ENCODE data around the gene COL25A1. TPM values are rescaled to one million over a fixed set of nuclear protein-coding genes. Genes with fewer than 3 reads are reported as not detected.
A peak's percentile ranks its signal among the peaks of the same experiment; 100 is the strongest.

The COL25A1 gene
- 10 to 100 TPM; 13.6 to 18.1 (median 14.4) TPM for polyA plus RNA-seq (ENCODE audit: insufficient read length in 3 of 3)
- long read RNA-seq, donor 1 = 0 reads
- long read RNA-seq, donor 2 = 0 reads
- long read RNA-seq, donor 3 = 0 reads
- long read RNA-seq, donor 4 = 0 reads
- long read RNA-seq, donor 5 = 0 reads
- long read RNA-seq, donor 6 = 0 reads
- long read RNA-seq, donor 7 = 0 reads
- long read RNA-seq, donor 8 = 0 reads
- long read RNA-seq, donor 9 = 0 reads
- long read RNA-seq, donor 10 = 0 reads
- long read RNA-seq, donor 11 = 0 reads
- long read RNA-seq, donor 12, partial matches to known transcripts = 5 of 5 reads
- long read RNA-seq, donor 12, other reads (novel, unspliced or antisense) = 0 of 5 reads
- long read RNA-seq, donor 13 = 0 reads
- long read RNA-seq, donor 14 = 0 reads
- long read RNA-seq, donor 15 = 0 reads
- long read RNA-seq, donor 16 = 0 reads

DNA sequence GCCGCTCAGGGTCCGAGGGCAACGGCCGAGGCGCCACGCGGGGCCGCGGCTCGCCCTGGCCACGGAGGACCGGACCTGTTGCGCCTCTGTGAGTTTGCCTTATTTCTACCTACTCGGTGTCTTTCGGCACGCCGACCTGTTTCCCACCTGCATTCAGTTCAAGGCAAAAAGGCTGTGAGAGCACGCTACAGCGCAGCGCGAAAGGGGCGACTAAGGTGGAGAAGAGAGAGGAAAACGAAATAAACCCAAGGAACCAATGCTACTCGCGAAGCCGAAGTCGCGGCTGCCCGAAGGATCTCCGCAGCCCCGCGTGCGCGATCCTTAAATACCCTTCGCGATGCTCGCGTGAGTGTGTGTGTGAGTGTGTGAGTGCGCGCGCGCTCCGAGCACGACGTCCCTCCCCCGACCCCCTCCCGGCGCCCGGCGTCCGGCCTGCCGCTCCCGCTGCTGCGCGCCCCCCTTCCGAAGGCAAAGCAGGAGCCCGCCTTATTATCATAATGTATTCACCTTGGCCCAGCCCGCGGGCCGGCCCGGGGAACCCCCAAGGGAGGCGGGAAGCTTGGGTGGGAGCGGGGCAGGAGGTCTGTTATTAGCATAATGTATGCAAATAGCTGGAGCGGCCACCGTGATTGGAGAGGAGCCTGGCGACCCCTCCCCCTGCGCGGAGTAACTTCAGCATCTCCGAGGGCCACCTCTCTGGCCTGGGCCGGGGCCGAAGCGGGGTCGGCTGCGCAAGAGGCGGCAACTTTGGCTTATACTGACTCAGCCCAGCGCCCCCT lies at the start of gene COL25A1:
TSS of gene COL25A1 (minus strand) at position 298 of the 779 bp plus-strand sequence.
- peak; percentile 91 for DNase-seq

DNA sequence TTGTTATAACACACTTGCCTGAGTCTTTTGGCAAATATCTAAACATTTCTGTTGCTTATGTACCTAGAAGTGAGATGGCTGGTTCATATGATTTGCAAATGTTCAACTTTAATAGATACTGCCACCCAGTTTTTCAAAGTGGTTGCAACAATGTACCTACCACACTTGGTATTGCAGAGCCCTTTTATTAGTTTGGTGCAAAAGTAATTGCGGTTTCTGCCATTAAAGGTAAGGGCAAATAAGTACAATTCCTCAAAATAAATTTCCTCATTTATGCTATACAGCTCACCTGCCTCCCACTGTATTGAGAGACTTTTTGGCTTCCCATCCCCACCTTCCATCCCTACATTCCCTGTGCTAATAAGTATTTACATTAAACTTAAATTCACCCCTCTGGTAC lies 47.7 kb upstream of the COL25A1 start:
- no peak for DNase-seq

DNA sequence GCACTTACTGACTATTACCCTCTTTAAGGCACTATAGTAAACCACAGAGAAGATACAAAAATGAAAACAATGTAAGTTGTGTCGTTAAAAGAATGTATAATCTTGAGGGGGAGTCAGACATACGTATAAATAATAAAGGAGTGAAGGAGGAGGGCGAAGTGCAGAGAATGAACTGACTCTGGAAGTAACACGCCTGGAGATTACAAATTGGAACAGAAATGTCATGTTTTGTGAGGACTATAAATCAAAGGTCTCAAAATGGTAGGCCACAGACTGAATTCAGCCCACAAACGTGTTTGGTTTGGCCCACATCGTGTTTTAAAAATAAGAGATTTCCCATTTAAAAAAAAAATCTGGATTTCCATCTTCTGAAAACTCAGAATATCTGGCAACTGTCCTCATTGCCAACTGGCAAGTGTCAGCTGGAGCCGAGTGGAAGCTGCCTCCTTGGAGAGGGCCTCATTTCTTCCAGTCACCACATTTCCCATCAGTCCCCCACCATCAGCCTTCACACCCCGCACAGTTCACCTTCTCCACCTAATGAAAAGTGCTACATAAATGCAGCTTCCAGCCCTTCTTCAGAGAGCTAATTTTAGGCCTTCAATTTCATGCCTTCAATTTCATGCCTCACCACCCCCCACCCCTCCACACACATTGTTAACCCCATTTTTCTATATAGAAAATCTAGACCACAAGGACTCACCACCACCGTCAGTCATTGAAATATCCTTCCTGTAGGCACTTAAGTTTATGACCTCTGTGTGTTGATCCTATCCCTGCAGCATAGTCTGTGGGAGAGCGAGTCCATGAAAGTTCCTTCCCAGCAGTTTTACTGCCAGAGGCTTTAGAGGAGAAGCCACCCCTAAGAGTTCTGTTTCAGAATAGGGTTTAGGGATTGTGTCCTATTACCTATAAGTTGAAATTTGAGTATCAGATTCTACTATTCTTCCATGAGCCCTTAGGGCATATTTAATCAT lies 32.0 kb upstream of the COL25A1 start:
- DNase-seq = peak; percentile 21

DNA sequence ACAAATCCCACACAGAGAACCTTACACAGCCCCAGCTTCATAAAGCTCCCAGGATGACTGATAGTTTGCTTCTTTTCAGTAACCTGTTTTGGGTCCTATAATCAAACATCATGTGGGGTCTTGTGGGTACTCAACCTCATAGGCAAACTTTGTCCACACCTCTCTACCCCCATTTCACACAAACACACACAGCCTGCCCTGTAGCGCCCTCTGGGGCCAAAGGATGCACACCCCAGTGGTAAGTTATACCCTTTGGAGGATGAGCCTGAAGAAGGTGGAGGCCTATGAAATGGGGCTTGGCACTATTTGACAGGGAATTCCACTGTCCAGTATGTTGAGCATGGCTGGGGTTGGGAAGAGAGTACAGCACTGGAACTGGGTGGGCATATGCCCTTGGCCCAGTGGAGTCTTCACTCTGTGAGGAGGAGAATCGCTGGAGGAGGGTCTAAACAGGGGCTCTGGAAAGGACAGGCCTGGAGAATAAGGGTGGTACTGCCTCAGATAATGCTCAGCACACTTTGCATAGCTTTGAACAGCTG lies 30.5 kb upstream of the COL25A1 start:
- DNase-seq = no peak

DNA sequence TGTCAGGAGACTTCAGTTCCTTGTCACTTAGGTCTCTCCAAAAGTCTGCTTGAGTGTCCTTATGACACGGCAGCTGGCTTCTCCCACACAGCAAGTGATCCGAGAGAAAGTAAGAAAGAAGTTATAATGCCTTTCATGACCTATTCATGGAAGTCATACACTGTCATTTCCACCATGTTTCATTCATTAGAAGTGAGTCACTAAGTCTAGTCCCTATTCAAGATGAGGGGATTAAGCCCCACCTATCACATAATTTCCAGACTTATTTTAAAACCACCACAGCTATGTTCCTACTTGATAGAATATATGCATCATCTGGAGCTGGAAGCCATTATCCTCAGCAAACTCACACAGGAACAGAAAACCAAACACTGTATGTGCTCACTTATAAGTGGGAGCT lies 25.2 kb upstream of the COL25A1 start:
- DNase-seq = no peak

DNA sequence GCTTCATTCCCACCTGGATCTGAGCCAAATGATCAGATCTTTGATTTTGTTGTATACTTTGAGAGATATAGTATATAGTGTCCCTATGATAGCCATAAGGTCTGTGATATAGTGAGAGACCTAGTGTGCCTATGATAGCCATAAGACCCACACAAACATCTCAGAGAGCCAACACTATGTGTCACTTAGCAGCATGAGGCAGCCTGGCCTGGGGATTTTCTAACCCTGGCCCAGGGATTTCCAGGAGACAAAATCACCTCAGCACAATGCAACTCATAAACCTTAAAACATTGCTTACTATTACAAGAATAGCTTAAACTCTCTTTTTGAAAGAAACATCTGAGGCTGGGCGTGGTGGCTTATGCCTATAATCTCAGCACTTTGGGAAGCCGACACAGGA lies 23.2 kb upstream of the COL25A1 start:
- no peak for DNase-seq

DNA sequence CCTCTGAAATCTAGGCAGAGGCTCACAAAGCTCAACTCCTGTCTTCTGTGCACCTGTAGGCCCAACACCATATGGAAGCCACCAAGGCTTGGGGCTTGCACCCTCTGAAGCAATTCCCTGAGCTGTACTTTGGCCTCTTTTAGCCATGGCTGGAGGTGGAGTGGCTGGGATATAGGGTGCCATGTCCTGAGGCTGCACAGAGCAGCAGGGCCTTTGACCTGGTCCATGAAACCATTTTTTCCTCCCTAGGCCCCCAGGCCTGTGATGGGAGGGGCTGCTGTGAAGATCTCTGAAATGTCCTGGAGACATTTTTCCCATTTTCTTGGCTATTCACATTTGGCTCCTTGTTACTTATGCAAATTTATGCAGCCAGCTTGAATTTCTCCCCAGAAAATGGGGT lies 20.9 kb upstream of the COL25A1 start:
- no peak for DNase-seq

DNA sequence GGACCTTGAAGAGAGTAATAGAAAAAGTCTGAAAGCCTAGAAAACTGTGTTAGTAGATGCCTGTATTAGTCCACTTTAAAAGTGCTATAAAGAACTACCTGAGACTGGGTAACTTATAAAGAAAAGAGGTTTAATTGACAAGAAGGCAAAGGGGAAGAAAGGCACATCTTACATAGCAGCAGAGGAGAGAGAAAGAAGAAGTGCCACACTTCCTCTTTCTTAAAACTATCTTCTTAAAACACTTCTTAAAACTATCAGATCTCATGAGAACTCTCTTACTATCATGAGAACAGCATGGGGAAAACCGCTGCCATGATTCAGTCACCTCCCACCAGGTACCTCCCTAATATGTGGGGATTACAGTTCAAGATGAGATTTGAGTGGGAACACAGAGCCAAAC lies 18.8 kb upstream of the COL25A1 start:
- no peak for DNase-seq

DNA sequence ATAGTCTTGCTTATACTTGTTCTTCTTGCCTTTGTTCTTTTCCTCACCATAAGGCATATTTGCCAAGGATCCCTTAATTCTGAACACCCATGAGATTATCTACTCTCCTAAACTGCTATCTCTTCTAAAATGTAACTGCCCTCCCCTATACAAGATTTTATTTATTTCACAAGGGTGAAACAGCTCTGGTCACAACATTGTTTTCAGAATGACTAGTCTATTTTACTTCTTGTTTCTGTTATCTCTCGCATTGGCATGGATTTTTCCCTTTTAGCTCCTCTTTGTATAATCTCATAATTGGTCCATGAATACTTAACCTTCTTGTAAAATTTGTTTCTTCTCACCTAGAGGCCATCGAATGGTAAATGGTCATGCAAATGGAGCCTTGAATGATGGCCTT lies 17.2 kb upstream of the COL25A1 start:
- DNase-seq = no peak

DNA sequence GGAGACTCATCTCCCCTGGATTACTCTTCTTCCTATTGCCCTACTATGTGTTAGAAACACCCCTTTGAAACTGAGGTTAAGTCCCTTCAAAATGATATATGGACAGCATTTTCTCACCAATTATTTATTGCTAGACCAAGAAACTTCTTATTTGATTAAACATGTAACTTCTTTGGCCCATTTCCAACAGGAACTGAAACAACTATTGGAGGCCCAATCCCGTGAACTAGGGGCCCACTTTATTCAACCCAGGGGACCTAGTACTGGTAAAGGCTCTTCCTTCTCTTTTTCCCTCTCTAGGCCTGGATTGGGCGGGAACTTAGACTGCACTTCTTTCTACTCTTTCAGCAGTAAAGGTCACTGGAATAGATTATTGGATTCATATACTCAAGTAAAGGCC lies 16.7 kb upstream of the COL25A1 start:
- no peak for DNase-seq

DNA sequence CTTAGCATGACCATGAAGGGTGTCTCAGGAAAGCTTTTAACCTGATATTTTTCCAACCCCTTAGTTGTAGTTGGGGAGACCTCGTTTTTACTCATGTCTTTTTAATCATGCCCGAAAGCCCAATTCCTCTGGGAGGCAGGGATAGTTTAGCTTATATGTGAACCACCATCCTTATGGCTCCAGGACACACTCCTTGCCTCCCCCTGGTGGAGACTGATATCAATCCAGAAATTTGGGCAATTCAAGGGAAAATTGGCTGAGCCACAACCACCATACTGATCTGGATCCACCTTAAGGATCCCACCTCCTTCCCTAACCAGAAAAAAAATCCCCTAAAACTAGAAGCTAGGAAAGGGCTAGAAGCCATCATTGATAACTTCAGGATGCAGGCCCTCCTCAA lies 13.4 kb upstream of the COL25A1 start:
- no peak for DNase-seq

DNA sequence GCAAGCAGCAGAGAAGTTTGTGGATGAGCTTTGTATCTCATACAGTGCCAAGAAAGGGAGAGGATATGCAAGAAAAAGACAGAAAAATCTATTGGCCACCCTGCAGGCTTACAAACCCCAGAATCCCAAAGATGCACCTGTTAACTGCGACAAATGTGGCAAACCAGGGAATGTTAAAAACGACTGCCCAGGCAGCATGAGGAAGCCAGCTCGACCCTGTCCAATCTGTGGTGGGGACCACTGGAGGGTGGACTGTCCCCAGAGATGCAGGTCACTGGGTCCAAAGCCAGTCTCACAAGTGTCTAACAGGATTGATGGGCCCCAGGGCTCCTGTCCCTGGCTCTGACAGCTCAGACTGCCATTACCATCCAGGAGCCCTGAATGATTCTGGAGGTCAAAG lies 12.9 kb upstream of the COL25A1 start:
- DNase-seq = no peak

DNA sequence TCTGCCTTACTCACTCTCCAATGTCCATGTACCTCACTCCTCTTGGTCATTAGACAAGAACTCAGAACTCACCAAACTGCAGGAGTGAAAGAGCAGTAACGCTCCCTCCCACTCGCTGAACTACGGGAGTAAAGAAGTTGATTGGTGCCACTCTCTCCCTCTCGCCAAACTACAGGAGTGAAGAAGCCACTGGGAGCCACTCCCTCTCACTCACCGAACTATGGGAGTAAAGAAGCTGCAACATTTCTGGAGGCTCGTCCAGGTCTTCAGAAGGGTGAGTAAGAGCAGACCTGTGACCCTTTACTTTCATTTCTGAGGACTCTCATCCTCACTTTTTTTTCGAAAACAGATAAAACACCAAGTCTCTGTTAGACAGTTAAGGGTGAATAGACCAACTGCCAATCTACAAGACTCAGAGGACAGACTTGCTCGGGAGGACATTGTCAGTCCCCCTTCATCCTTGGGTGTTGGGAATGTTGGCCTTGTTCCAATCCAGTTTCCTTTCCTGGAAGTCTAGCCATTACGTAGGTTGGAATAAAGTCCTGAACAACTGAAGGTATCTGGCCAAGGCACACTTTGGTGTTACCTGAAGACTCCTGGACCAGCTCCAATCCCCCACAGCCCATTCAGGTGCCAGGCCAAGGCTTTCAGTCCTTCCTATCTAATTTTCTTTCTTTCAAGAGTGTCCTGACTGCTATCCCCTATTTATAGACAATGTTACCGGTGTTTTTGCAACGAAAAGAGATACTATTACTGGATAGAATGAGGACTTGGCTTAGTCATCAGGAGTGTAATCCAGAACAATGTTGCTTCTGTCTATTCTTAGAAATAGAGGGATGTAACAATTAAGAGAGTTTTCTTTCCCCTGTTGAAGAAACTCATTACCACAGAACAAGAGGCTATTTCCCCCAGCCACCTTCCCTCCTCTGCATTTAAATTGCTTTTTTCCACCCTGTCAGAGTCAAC lies 11.0 kb upstream of the COL25A1 start:
- no peak for DNase-seq

DNA sequence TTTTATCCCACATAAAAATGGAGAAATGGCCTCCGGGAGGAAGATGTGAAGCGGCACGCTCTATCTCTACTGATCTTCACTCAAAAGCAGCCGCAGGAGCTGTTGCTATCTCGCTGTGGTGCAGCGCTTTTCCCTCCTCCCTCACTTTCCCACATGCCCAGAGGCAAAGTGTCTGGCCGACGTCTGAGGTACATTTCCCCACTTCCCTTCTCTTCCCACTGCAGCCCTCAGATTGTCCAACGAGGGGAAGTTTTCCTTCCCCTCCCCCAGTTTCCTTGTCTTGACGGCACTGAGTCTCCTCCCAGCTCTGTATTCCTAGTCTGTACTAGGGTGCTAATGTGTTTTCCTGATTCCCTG lies 660 bp upstream of the COL25A1 start:
- no peak for DNase-seq

DNA sequence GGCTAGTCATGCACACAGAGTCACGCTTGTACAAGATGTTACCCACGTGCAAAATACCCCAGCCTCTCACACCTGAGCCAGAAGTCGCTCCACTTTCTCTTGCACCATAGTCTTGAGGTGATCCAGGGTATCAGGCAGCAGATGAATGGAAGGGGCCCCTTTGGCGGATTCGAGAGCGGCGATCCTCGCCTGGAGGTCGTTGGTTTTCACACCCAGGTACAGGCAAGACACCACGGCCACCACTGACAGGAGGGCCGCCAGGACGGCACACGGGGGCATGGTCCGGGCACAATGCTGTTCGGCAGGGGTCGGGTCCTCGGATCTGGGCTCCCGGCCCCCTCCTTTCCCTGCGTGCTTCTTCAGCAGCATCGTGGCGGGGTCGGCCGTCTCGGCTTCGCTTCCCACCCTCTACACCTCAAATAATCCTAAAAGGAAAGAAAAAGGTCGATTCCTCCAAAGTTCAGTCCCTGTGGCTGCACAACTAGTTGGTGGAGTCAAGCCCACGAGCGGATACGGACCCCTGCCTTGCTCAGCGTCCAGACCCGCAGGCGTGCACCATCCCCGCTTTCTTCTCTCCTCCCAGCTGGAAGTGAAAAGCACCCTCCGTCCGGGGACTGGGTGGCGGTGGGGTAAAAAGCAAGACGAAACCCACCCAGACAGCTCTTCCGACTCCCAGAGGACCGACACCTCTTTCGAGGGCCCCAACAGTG lies 652 bp downstream of the COL25A1 start:
- DNase-seq = no peak

DNA sequence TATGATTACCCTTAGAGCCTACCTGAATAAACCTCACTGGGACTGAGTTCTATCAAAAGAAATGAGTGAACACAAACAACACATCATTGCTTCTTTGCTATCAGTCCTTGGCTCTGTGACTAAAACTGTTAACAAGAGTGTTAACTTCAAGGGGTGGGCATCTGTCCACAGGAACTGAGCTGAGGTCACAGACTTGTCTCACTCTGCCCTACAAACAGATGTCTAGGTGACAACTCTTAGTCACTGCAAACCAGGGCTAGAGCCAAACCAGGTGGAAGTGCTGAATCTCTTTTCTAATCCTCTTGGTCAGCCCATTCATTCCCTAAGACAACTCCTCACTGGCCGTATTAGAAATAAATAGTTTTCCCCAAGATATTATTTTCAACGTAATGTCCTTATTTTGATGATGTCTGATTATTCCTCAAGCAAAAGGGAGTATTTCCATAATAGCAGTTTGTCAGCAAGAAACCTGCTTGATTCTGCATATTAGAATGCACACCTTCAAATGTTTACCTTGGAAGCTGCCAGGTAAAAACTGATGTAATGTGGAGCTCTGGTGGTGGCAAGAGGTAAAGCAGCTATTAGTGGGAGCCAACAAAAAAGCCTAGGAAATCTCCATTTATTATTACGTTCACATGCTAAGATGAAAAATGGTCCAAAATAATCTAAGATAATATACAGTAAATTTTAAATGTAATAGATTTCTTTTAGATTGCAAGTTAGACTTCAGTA lies 4.0 kb downstream of the COL25A1 start:
- no peak for DNase-seq

DNA sequence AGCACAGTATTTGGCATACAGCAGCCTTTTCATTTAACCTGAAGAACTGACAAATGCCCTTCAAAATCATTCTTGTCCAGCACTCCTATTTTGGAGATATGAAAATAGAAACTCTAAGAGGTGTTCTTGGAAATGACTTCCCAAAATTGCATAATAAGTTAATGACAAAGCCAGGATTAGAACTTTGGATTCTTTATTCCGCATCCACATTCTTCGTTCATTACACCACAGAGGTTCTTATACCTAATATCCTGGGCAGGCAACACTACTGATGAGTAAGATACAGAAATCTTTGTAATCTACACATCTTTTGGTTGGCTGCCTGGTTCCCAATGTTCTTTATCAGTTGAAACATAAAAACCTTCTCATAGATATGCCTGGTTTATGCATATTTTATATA lies 5.9 kb downstream of the COL25A1 start:
- no peak for DNase-seq

DNA sequence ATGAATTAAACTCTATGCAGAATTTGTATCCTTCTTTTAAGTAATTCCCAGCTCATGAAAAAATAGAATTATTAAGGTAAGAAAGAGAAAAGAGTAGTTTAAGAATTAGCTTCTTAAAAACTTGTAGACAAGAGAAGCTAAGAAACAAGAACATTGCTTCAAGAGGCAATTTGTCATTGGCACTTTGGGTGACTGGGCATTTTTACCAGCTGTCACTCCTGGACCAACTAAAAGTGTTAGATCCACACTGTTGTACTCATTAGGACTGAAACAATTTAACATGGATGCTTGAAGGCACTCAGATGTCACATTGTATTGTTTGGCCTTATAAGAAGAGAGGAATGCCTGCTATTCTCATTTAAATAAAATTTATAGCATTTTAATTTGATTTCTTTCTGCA lies 7.4 kb downstream of the COL25A1 start:
- no peak for DNase-seq

DNA sequence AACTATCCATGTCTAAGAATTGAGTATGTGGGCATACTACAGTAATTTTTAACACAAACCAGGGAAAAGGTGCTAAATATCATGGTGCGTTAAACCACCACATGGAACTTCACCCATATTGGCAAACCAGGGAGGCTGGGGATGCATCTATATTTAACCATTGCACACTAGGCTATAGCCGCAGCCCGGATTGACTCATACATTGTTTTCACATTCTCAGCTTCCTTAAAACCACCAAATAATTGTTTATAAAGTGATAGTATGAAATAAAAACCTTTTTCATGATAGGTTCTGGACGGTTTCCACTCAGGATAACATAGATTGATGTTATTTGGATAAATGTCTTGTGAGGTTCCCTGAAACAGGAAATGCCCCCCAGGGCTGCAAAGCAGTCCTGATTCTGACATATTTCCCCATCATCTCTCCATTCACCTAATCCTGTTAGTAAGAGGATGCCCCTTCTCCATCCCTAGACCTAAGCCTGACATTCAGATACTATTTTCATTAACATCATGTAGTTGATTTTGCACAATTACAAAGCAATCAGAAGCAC lies 7.9 kb downstream of the COL25A1 start:
- no peak for DNase-seq
